ENCODE measurements around the gene NPAS1.

DNA sequence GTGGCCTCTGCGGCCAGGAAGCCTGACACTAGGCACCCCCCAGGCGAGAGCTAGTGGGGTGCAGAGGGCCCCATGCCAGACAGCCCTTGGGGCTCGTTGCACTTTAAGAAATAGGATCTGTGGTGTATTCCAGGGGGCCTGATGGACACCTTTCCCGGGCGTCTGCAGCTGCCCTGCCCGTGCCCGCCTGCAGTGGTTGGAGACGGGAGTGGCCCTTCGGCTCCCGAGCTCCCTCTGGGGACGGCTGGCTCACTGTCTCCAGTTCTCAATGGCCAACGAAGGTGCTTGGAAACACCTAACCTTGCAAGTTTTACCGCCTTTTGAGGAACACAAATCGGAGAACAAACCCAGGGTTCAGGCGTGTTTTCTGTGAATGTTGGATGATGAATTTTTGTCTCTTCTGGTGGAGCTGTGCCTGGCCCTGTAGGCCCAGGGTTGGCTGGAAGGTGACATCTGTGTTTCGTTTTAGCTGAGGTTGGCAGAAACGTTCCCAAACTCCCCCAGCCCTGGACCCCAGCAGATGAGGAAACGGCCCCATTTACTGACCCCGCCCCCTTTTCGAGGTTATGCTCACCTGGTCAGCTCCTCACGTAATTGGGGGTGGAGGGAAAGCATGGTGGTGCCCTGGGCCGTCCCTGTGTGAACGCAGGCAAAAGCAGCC, 17.4 kb upstream of the NPAS1 start:
- TF ChIP-seq POLR2A (IDR thresholded peaks at IDR 0.05), result no peak
- TF ChIP-seq, protein P1, sequence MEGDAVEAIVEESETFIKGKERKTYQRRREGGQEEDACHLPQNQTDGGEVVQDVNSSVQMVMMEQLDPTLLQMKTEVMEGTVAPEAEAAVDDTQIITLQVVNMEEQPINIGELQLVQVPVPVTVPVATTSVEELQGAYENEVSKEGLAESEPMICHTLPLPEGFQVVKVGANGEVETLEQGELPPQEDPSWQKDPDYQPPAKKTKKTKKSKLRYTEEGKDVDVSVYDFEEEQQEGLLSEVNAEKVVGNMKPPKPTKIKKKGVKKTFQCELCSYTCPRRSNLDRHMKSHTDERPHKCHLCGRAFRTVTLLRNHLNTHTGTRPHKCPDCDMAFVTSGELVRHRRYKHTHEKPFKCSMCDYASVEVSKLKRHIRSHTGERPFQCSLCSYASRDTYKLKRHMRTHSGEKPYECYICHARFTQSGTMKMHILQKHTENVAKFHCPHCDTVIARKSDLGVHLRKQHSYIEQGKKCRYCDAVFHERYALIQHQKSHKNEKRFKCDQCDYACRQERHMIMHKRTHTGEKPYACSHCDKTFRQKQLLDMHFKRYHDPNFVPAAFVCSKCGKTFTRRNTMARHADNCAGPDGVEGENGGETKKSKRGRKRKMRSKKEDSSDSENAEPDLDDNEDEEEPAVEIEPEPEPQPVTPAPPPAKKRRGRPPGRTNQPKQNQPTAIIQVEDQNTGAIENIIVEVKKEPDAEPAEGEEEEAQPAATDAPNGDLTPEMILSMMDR (IDR thresholded peaks at IDR 0.05), result no peak
